Spleen (tissue), 7 donors: ENCODE measurements around the gene IL23A.

ENCODE experiments used
- CTCF ChIP-seq, 11 experiments: fragments of 200-600 bp in 7 of 11; fragments of 450-650 bp in 4 of 11; sonication (generic) in 4 of 11; IDR thresholded peaks in 8 of 11; conservative IDR thresholded peaks in 3 of 11; 1 replicate in 7 of 11; 2 replicates in 4 of 11; pipeline versions ENCODE4 v1.4.0 to v1.8.0; 2016 to 2021; ENCODE audit warnings: antibody characterized with exemption in 11 of 11, inconsistent platforms in 4 of 11, mild to moderate bottlenecking in 1 of 11
- POLR2A ChIP-seq, 3 donors: fragments of 450-650 bp; IDR thresholded peaks; one replicate each; pipeline ENCODE4 v1.5.1; 2017; ENCODE audit warnings: antibody characterized with exemption in 3 of 3, mild to moderate bottlenecking in 1 of 3
- POLR2AphosphoS5 ChIP-seq, 3 donors: sonication (generic); formaldehyde crosslinking; IDR thresholded peaks; one replicate each; pipeline ENCODE4 v1.5.1; 2017; ENCODE audit warnings: antibody characterized with exemption in 3 of 3
- donor health status: DM: no; HTN: no; CAD: no; lungs with moderate emphysema.
- donor health status: DM: no; HTN: no; CAD: no.
- donor health status: DM: no; HTN: no; CAD: no.

GRCh38 chr12:56341616-56342015, 2.9 kb downstream of the IL23A start:
- TF ChIP-seq POLR2AphosphoS5 (IDR thresholded peaks at IDR 0.05), result no peak
- no peak for TF ChIP-seq CTCF (IDR thresholded peaks at IDR 0.05 in 8 of 11, conservative IDR thresholded peaks at IDR 0.05 in 3 of 11)
- no peak for TF ChIP-seq POLR2A (IDR thresholded peaks at IDR 0.05)
